H9 (cell line): ENCODE measurements around the gene DLG2. TPM values are rescaled to one million over a fixed set of nuclear protein-coding genes. Genes with fewer than 3 reads are reported as not detected.
A peak's percentile ranks its signal among the peaks of the same experiment; 100 is the strongest.

ENCODE experiments used
- DNase-seq: peaks from one replicate; pipeline ENCODE4 v3.0.0-alpha.2; 2017
- H2AFZ ChIP-seq: one replicate; pipeline ENCODE4 v1.6.1; 2013; ENCODE audit warnings: mild to moderate bottlenecking, low read length, control low read depth, moderate library complexity
- H2AK5ac ChIP-seq: 2 replicates; pipeline ENCODE4 v1.6.1; 2013; ENCODE audit warnings: low read length, control low read depth, mixed read lengths; ENCODE audit not compliant: insufficient read length
- H2BK120ac ChIP-seq: one replicate; pipeline ENCODE4 v1.6.1; 2013; ENCODE audit warnings: low read depth, mild to moderate bottlenecking, low read length, control low read depth, inconsistent platforms; ENCODE audit not compliant: poor library complexity, severe bottlenecking
- H2BK12ac ChIP-seq: 2 replicates; pipeline ENCODE4 v1.6.1; 2013; ENCODE audit warnings: low read length, control low read depth, mixed read lengths, low read depth; ENCODE audit not compliant: insufficient read length
- H2BK15ac ChIP-seq: 2 replicates; pipeline ENCODE4 v1.6.1; 2013; ENCODE audit warnings: low read depth, low read length, control low read depth
- H2BK20ac ChIP-seq: one replicate; pipeline ENCODE4 v1.6.1; 2013; ENCODE audit warnings: low read depth, mild to moderate bottlenecking, low read length, control low read depth, inconsistent platforms; ENCODE audit not compliant: poor library complexity, severe bottlenecking
- H2BK5ac ChIP-seq: 2 replicates; pipeline ENCODE4 v1.6.1; 2013; ENCODE audit warnings: low read length, control low read depth, mixed read lengths; ENCODE audit not compliant: insufficient read length
- H3K14ac ChIP-seq: 2 replicates; pipeline ENCODE4 v1.6.1; 2013; ENCODE audit warnings: low read length, control low read depth; ENCODE audit not compliant: insufficient read depth
- H3K18ac ChIP-seq: 2 replicates; pipeline ENCODE4 v1.6.1; 2013; ENCODE audit warnings: low read depth, mild to moderate bottlenecking, mixed read lengths, low read length, control low read depth; ENCODE audit not compliant: insufficient read length
- H3K23ac ChIP-seq: 2 replicates; pipeline ENCODE4 v1.6.1; 2013; ENCODE audit warnings: low read length, control low read depth, mixed read lengths, low read depth; ENCODE audit not compliant: insufficient read length
- H3K23me2 ChIP-seq: 2 replicates; pipeline ENCODE4 v1.6.1; 2013; ENCODE audit warnings: low read depth, mild to moderate bottlenecking, mixed read lengths, low read length, control low read depth; ENCODE audit not compliant: insufficient read length, poor library complexity, severe bottlenecking
- H3K27ac ChIP-seq: 2 replicates; pipeline ENCODE4 v1.5.1; 2013; ENCODE audit warnings: low read length, control low read depth, mixed read lengths, low read depth; ENCODE audit not compliant: insufficient read length
- H3K27me3 ChIP-seq: 2 replicates; pipeline ENCODE4 v1.6.1; 2013; ENCODE audit warnings: low read length, control low read depth, inconsistent platforms; ENCODE audit not compliant: insufficient read depth
- H3K4ac ChIP-seq: 2 replicates; pipeline ENCODE4 v1.6.1; 2013; ENCODE audit warnings: low read depth, mild to moderate bottlenecking, control low read depth, inconsistent platforms, low read length, moderate library complexity
- H3K4me1 ChIP-seq: 2 replicates; pipeline ENCODE4 v1.6.1; 2013; ENCODE audit warnings: low read length, control low read depth, inconsistent platforms; ENCODE audit not compliant: insufficient read depth
- H3K4me2 ChIP-seq: 2 replicates; pipeline ENCODE4 v1.6.1; 2013; ENCODE audit warnings: low read length, control low read depth, mixed read lengths; ENCODE audit not compliant: insufficient read length, insufficient read depth
- H3K56ac ChIP-seq: 2 replicates; pipeline ENCODE4 v1.6.1; 2013; ENCODE audit warnings: low read depth, mild to moderate bottlenecking, mixed read lengths, low read length, control low read depth; ENCODE audit not compliant: insufficient read length
- H3K79me1 ChIP-seq: 2 replicates; pipeline ENCODE4 v1.6.1; 2013; ENCODE audit warnings: low read depth, mild to moderate bottlenecking, moderate library complexity, low read length, control low read depth, inconsistent platforms; ENCODE audit not compliant: insufficient read depth, poor library complexity, severe bottlenecking
- H3K79me2 ChIP-seq: 2 replicates; pipeline ENCODE4 v1.6.1; 2013; ENCODE audit warnings: low read length, control low read depth, inconsistent platforms; ENCODE audit not compliant: insufficient read depth
- H3K9ac ChIP-seq: 2 replicates; pipeline ENCODE4 v1.6.1; 2013; ENCODE audit warnings: low read length, control low read depth, mixed read lengths; ENCODE audit not compliant: insufficient read length; ENCODE audit errors: extremely low read depth
- H3K9me3 ChIP-seq: one replicate; pipeline ENCODE4 v1.6.1; 2013; ENCODE audit warnings: low read depth, low read length, inconsistent platforms; ENCODE audit not compliant: control insufficient read depth
- H3T11ph ChIP-seq: one replicate; pipeline ENCODE4 v1.6.1; 2013; ENCODE audit warnings: mild to moderate bottlenecking, low read length, control low read depth, inconsistent platforms
- H4K20me1 ChIP-seq: one replicate; pipeline ENCODE4 v1.6.1; 2013; ENCODE audit not compliant: control insufficient read depth, insufficient read length, insufficient read depth
- H4K5ac ChIP-seq: 2 replicates; pipeline ENCODE4 v1.6.1; 2013; ENCODE audit warnings: low read depth, mild to moderate bottlenecking, mixed read lengths, low read length, control low read depth; ENCODE audit not compliant: insufficient read length
- H4K8ac ChIP-seq: replicated peaks from 2 replicates; pipeline ENCODE4 v1.6.1; 2013; ENCODE audit warnings: low read length, control low read depth, mixed read lengths, low read depth; ENCODE audit not compliant: insufficient read length
- H4K91ac ChIP-seq: 2 replicates; pipeline ENCODE4 v1.6.1; 2013; ENCODE audit warnings: low read depth, mild to moderate bottlenecking, moderate library complexity, mixed read lengths, low read length, control low read depth; ENCODE audit not compliant: insufficient read length
- H3K27ac Mint-ChIP-seq, 3 experiments: 2 replicates in 2 of 3; 3 replicates in 1 of 3; pipeline ENCODE4 v1.8.0; 2020 to 2021; ENCODE audit warnings: mixed read lengths in 3 of 3, mild to moderate bottlenecking in 1 of 3, moderate library complexity in 1 of 3
- H3K27me3 Mint-ChIP-seq: 2 replicates; pipeline ENCODE4 v1.8.0; 2021; ENCODE audit warnings: low read depth, mild to moderate bottlenecking, moderate library complexity, mixed read lengths
- H3K36me3 Mint-ChIP-seq, 3 experiments: 2 replicates in 2 of 3; 3 replicates in 1 of 3; pipeline ENCODE4 v1.8.0; 2020 to 2021; ENCODE audit warnings: low read depth in 3 of 3, mixed read lengths in 3 of 3; ENCODE audit not compliant: insufficient read depth in 1 of 3
- H3K4me1 Mint-ChIP-seq, 2 experiments: 2 replicates each; pipeline ENCODE4 v1.8.0; 2020; ENCODE audit warnings: mixed read lengths in 2 of 2
- H3K4me3 Mint-ChIP-seq, 2 experiments: 2 replicates in 1 of 2; 3 replicates in 1 of 2; pipeline ENCODE4 v1.8.0; 2020 to 2021; ENCODE audit warnings: mild to moderate bottlenecking in 2 of 2, mixed read lengths in 2 of 2, moderate library complexity in 1 of 2
- H3K9me3 Mint-ChIP-seq, 2 experiments: 2 replicates in 1 of 2; 3 replicates in 1 of 2; pipeline ENCODE4 v1.8.0; 2020; ENCODE audit warnings: mild to moderate bottlenecking in 2 of 2, mixed read lengths in 2 of 2, moderate library complexity in 1 of 2
- WGBS: extraction: QIAGEN DNeasy Blood & Tissue Kit; methylation state at CpG from one replicate; pipeline ENCODE4 v1.1.7; 2013; ENCODE audit warnings: missing lambda C conversion rate, low lambda C conversion rate, mixed read lengths; ENCODE audit not compliant: insufficient read length; ENCODE audit errors: extremely low coverage; 5-methylcytosine and 5-hydroxymethylcytosine counted together
- total RNA-seq: library from RNA; stranded (reverse); gene quantifications from 2 replicates; pipeline ENCODE4 v1.2.1, GENCODE V29; 2021
- TF ChIP-seq, protein P1 (sequence below): fragments of 200-600 bp; sonication (generic); conservative IDR thresholded peaks from 3 replicates; pipeline ENCODE4 v1.8.0; 2021; ENCODE audit warnings: antibody characterized with exemption, mild to moderate bottlenecking

Gene DLG2
- total RNA-seq, 1 experiment from 2014 or later: 8.0 TPM

- H2AK5ac ChIP-seq: no peak overlapping the region
- H3K18ac ChIP-seq: no peak overlapping the region
- H3K79me1 ChIP-seq: no peaks in the 10 kb centered on the region
- H3K27me3 Mint-ChIP-seq: peaks cover 2% of the 10 kb centered on the region; the same call in 1 of the 2 replicates
- H3K27me3 ChIP-seq: no peaks in the 10 kb centered on the region
- no peak overlapping the region for H2AFZ ChIP-seq
- no peak overlapping the region for H3K14ac ChIP-seq
- no peaks in the 10 kb centered on the region for H3K36me3 Mint-ChIP-seq
- H4K5ac ChIP-seq: no peak overlapping the region
- no peak overlapping the region for H4K91ac ChIP-seq
- no peak overlapping the region for H2BK20ac ChIP-seq
- no peak overlapping the region for H4K8ac ChIP-seq
- H3K23me2 ChIP-seq: no peaks in the 10 kb centered on the region
- H3K56ac ChIP-seq: no peak overlapping the region
- H3K4me3 Mint-ChIP-seq: no peak overlapping the region
- H3K9me3 Mint-ChIP-seq: no peaks in the 10 kb centered on the region
- H3T11ph ChIP-seq: no peak overlapping the region
- no peak overlapping the region for H2BK12ac ChIP-seq
- H3K9me3 ChIP-seq: no peaks in the 10 kb centered on the region
- H3K23ac ChIP-seq: no peak overlapping the region
- H4K20me1 ChIP-seq: no peaks in the 10 kb centered on the region
- no peak overlapping the region for H2BK120ac ChIP-seq
- no peak overlapping the region for H3K27ac ChIP-seq
- no peak overlapping the region for H2BK15ac ChIP-seq
- TF ChIP-seq, protein P1, sequence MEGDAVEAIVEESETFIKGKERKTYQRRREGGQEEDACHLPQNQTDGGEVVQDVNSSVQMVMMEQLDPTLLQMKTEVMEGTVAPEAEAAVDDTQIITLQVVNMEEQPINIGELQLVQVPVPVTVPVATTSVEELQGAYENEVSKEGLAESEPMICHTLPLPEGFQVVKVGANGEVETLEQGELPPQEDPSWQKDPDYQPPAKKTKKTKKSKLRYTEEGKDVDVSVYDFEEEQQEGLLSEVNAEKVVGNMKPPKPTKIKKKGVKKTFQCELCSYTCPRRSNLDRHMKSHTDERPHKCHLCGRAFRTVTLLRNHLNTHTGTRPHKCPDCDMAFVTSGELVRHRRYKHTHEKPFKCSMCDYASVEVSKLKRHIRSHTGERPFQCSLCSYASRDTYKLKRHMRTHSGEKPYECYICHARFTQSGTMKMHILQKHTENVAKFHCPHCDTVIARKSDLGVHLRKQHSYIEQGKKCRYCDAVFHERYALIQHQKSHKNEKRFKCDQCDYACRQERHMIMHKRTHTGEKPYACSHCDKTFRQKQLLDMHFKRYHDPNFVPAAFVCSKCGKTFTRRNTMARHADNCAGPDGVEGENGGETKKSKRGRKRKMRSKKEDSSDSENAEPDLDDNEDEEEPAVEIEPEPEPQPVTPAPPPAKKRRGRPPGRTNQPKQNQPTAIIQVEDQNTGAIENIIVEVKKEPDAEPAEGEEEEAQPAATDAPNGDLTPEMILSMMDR: peak; percentile 88
- WGBS: no CpG with 5 or more reads among the region's 10 CpGs
- peak; percentile 79 for DNase-seq
- H3K27ac Mint-ChIP-seq: no peak overlapping the region; a peak in 2 of 7 replicates
- H3K9ac ChIP-seq: no peak overlapping the region
- H3K4ac ChIP-seq: no peak overlapping the region
- no peaks in the 10 kb centered on the region for H3K79me2 ChIP-seq
- no peaks in the 10 kb centered on the region for H3K4me1 ChIP-seq
- H2BK5ac ChIP-seq: no peak overlapping the region
- H3K4me2 ChIP-seq: no peak overlapping the region
- H3K4me1 Mint-ChIP-seq: peaks cover 0 to 4% of the 10 kb centered on the region in 2 experiments; a peak in 1 of 4 replicates
Observed at GRCh38 chr11:83836883-83837654, 1790.1 kb downstream of the DLG2 start.
